ENCODE data around the gene CEP295NL. TPM values are rescaled to one million over a fixed set of nuclear protein-coding genes. Genes with fewer than 3 reads are reported as not detected.

The CEP295NL gene
- total RNA-seq, 1 experiment from 2014 or later: 3.6 TPM

GRCh38 chr17:78896091-78896833, 6.7 kb downstream of the CEP295NL start:
- Histone ChIP-seq H3K9me3 (ENCODE audit: insufficient read depth, low read depth) (no peaks in the 10 kb centered on the region), H3K9me2 (ENCODE audit: insufficient read depth) (no peaks in the 10 kb centered on the region), H3K4me2 (no peak overlapping the region), H3K36me3 (ENCODE audit: low read depth) (no peaks in the 10 kb centered on the region), H4K20me1 (ENCODE audit: insufficient read depth) (no peaks in the 10 kb centered on the region), H3K27me3 (ENCODE audit: insufficient read depth, low read depth) (no peaks in the 10 kb centered on the region), H3K4me1 (replicated peaks; ENCODE audit: insufficient read depth) (peaks cover 14% of the 10 kb centered on the region), H3K27ac (no peak overlapping the region), H2AFZ (no peak overlapping the region), H3K4me3 (no peak overlapping the region), H3F3A (ENCODE audit: insufficient read depth, low read depth) (no peaks in the 10 kb centered on the region; the same call in 1 of the 2 replicates), H3K79me2 (ENCODE audit: low read depth) (no peaks in the 10 kb centered on the region)
- no peak for DNase-seq
- no peak for TF ChIP-seq EZH2 (IDR thresholded peaks at IDR 0.05; ENCODE audit: low read depth)
- TF ChIP-seq, protein P1, sequence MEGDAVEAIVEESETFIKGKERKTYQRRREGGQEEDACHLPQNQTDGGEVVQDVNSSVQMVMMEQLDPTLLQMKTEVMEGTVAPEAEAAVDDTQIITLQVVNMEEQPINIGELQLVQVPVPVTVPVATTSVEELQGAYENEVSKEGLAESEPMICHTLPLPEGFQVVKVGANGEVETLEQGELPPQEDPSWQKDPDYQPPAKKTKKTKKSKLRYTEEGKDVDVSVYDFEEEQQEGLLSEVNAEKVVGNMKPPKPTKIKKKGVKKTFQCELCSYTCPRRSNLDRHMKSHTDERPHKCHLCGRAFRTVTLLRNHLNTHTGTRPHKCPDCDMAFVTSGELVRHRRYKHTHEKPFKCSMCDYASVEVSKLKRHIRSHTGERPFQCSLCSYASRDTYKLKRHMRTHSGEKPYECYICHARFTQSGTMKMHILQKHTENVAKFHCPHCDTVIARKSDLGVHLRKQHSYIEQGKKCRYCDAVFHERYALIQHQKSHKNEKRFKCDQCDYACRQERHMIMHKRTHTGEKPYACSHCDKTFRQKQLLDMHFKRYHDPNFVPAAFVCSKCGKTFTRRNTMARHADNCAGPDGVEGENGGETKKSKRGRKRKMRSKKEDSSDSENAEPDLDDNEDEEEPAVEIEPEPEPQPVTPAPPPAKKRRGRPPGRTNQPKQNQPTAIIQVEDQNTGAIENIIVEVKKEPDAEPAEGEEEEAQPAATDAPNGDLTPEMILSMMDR (conservative IDR thresholded peaks at IDR 0.05): no peak
- intact Hi-C loops (cut with micrococcal nuclease; ENCODE audit: unreplicated experiment): no loop called here
- ChIA-PET CTCF (no interaction called here), POLR2A (ENCODE audit: unreplicated experiment) (no interaction called here)
- no TSS peak for BruUV-seq (replicated peaks)

GRCh38 chr17:78895322-78895721, 7.7 kb downstream of the CEP295NL start:
- no peak overlapping the region for H2AFZ ChIP-seq
- intact Hi-C loops (cut with micrococcal nuclease; ENCODE audit: unreplicated experiment): no loop called here
- H3K4me2 ChIP-seq: no peak overlapping the region
- no peaks in the 10 kb centered on the region for H3K27me3 ChIP-seq (ENCODE audit: insufficient read depth, low read depth)
- H3K27ac ChIP-seq: no peak overlapping the region
- ChIA-PET POLR2A (ENCODE audit: unreplicated experiment) (no interaction called here), CTCF (interaction anchor here (0.6 kb wide), 1 partner anchor 22 kb away, joined by 11 read pairs; no protein-coding TSS in a partner anchor)
- no TSS peak for BruUV-seq (replicated peaks)
- H3K36me3 ChIP-seq (ENCODE audit: low read depth): no peaks in the 10 kb centered on the region
- no peaks in the 10 kb centered on the region for H3K79me2 ChIP-seq (ENCODE audit: low read depth)
- H3K9me2 ChIP-seq (ENCODE audit: insufficient read depth): no peaks in the 10 kb centered on the region
- H3K9me3 ChIP-seq (ENCODE audit: insufficient read depth, low read depth): no peaks in the 10 kb centered on the region
- no peaks in the 10 kb centered on the region; the same call in 1 of the 2 replicates for H3F3A ChIP-seq (ENCODE audit: insufficient read depth, low read depth)
- H3K4me1 ChIP-seq (replicated peaks; ENCODE audit: insufficient read depth): peaks cover 14% of the 10 kb centered on the region
- TF ChIP-seq, protein P1 (conservative IDR thresholded peaks at IDR 0.05): no peak
- TF ChIP-seq EZH2 (IDR thresholded peaks at IDR 0.05; ENCODE audit: low read depth): no peak
- H3K4me3 ChIP-seq: no peak overlapping the region
- DNase-seq: no peak
- H4K20me1 ChIP-seq (ENCODE audit: insufficient read depth): no peaks in the 10 kb centered on the region

GRCh38 chr17:78893684-78894083, 9.3 kb downstream of the CEP295NL start:
- BruUV-seq (replicated peaks): no TSS peak
- H3K9me2 ChIP-seq (ENCODE audit: insufficient read depth): no peaks in the 10 kb centered on the region
- TF ChIP-seq, protein P1 (conservative IDR thresholded peaks at IDR 0.05): no peak
- no peak for TF ChIP-seq EZH2 (IDR thresholded peaks at IDR 0.05; ENCODE audit: low read depth)
- no peak overlapping the region for H3K4me2 ChIP-seq
- H3K36me3 ChIP-seq (ENCODE audit: low read depth): no peaks in the 10 kb centered on the region
- no peaks in the 10 kb centered on the region for H3K79me2 ChIP-seq (ENCODE audit: low read depth)
- H4K20me1 ChIP-seq (ENCODE audit: insufficient read depth): no peaks in the 10 kb centered on the region
- no peaks in the 10 kb centered on the region for H3F3A ChIP-seq (ENCODE audit: insufficient read depth, low read depth)
- intact Hi-C loops (cut with micrococcal nuclease; ENCODE audit: unreplicated experiment): no loop called here
- no peaks in the 10 kb centered on the region for H3K4me1 ChIP-seq (replicated peaks; ENCODE audit: insufficient read depth)
- POLR2A ChIA-PET (ENCODE audit: unreplicated experiment): no interaction called here
- no peak overlapping the region for H3K4me3 ChIP-seq
- no peak overlapping the region for H3K27ac ChIP-seq
- H3K9me3 ChIP-seq (ENCODE audit: insufficient read depth, low read depth): no peaks in the 10 kb centered on the region
- DNase-seq: no peak
- no peak overlapping the region for H2AFZ ChIP-seq
- no peaks in the 10 kb centered on the region for H3K27me3 ChIP-seq (ENCODE audit: insufficient read depth, low read depth)
- CTCF ChIA-PET: no interaction called here

Measured in PC-9 (cell line).